ENCODE results near the gene NOX1. TPM values are rescaled to one million over a fixed set of nuclear protein-coding genes. Genes with fewer than 3 reads are reported as not detected.

The NOX1 gene
- total RNA-seq, 1 donor from 2014 or later: not detected

GRCh38 chrX:100904433-100904832 is 30.3 kb upstream of the NOX1 start:
- no peak overlapping the region for H3K4me3 Mint-ChIP-seq (ENCODE audit: unreplicated experiment)
- peaks cover 3% of the 10 kb centered on the region for H3K27me3 Mint-ChIP-seq (ENCODE audit: unreplicated experiment)
- TF ChIP-seq CTCF (IDR thresholded peaks at IDR 0.05; ENCODE audit: partially characterized antibody, unreplicated experiment): no peak
- H3K4me1 Mint-ChIP-seq (ENCODE audit: low read depth, unreplicated experiment): no peaks in the 10 kb centered on the region
- H3K27ac Mint-ChIP-seq (ENCODE audit: unreplicated experiment): no peak overlapping the region
- H3K9me3 Mint-ChIP-seq (ENCODE audit: unreplicated experiment): no peaks in the 10 kb centered on the region
- no peak for DNase-seq
- no peaks in the 10 kb centered on the region for H3K36me3 Mint-ChIP-seq (ENCODE audit: unreplicated experiment)

GRCh38 chrX:100895365-100896075 is 21.4 kb upstream of the NOX1 start:
- no peak for TF ChIP-seq CTCF (IDR thresholded peaks at IDR 0.05; ENCODE audit: partially characterized antibody, unreplicated experiment)
- H3K4me3 Mint-ChIP-seq (ENCODE audit: unreplicated experiment): no peak overlapping the region
- no peak overlapping the region for H3K27ac Mint-ChIP-seq (ENCODE audit: unreplicated experiment)
- DNase-seq: peak; percentile 15
- peaks cover 1% of the 10 kb centered on the region for H3K9me3 Mint-ChIP-seq (ENCODE audit: unreplicated experiment)
- H3K36me3 Mint-ChIP-seq (ENCODE audit: unreplicated experiment): no peaks in the 10 kb centered on the region
- no peaks in the 10 kb centered on the region for H3K4me1 Mint-ChIP-seq (ENCODE audit: low read depth, unreplicated experiment)
- no peaks in the 10 kb centered on the region for H3K27me3 Mint-ChIP-seq (ENCODE audit: unreplicated experiment)

- H3K4me3 Mint-ChIP-seq (ENCODE audit: unreplicated experiment): no peak overlapping the region
- no peak for TF ChIP-seq CTCF (IDR thresholded peaks at IDR 0.05; ENCODE audit: partially characterized antibody, unreplicated experiment)
- H3K9me3 Mint-ChIP-seq (ENCODE audit: unreplicated experiment): no peaks in the 10 kb centered on the region
- H3K27ac Mint-ChIP-seq (ENCODE audit: unreplicated experiment): no peak overlapping the region
- DNase-seq: no peak
- no peaks in the 10 kb centered on the region for H3K36me3 Mint-ChIP-seq (ENCODE audit: unreplicated experiment)
- H3K4me1 Mint-ChIP-seq (ENCODE audit: low read depth, unreplicated experiment): no peaks in the 10 kb centered on the region
- H3K27me3 Mint-ChIP-seq (ENCODE audit: unreplicated experiment): no peaks in the 10 kb centered on the region
Measured at GRCh38 chrX:100883654-100884053, 9.5 kb upstream of the NOX1 start.

- no peaks in the 10 kb centered on the region for H3K9me3 Mint-ChIP-seq (ENCODE audit: unreplicated experiment)
- H3K4me1 Mint-ChIP-seq (ENCODE audit: low read depth, unreplicated experiment): no peaks in the 10 kb centered on the region
- TF ChIP-seq CTCF (IDR thresholded peaks at IDR 0.05; ENCODE audit: partially characterized antibody, unreplicated experiment): no peak
- no peak overlapping the region for H3K27ac Mint-ChIP-seq (ENCODE audit: unreplicated experiment)
- no peak overlapping the region for H3K4me3 Mint-ChIP-seq (ENCODE audit: unreplicated experiment)
- H3K27me3 Mint-ChIP-seq (ENCODE audit: unreplicated experiment): no peaks in the 10 kb centered on the region
- DNase-seq: no peak
- no peaks in the 10 kb centered on the region for H3K36me3 Mint-ChIP-seq (ENCODE audit: unreplicated experiment)
Measured at GRCh38 chrX:100880368-100880767, 6.2 kb upstream of the NOX1 start.

Measured in glutamatergic neuron (in vitro differentiated cells).